ENCODE data around the gene SIN3A.
A peak's percentile ranks its signal among the peaks of the same experiment; 100 is the strongest.
"Not testable (repeated sequence)": the region's sequence is repeated elsewhere in the genome, so short reads cannot be mapped to it uniquely, and the experiment has no call there.

SIN3A gene

DNA sequence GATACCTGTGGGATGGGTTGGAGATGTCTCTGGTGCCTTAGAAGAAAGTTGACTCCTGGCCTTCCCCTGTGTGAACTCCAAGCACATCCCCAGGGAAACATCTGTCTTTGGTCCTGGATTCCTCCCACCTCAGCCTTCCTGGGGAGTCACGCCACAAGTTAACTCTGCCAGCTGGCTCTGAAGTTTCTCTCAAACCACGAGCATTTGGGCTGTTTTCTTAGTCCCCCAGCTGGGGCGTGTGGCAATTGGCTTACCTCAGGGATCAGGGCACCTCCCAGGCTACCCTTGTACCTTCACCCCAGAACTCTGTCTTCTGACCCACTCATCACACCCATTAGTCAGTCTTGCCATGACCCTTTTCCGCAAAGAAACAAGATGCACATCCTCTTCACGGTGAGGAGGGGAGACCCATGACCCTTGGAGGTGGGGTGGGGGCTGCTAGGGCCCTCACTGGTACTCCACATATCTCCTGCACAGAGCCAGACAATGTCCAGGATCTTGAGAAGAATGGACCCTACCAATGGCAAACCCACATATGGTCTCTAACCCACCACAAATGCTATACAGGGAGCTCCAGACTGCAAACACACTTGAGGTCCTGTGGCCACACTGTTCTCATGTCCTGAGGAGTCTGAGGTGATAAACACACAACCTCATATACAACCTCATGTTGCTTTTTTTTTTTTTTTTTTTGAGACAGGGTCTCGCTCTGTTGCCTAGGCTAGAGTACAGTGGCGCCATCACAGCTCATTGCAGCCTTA is 100.7 kb downstream of the SIN3A start:
- TF ChIP-seq POLR2A (IDR thresholded peaks at IDR 0.05; ENCODE audit: low read length), result no peak
- TF ChIP-seq GATA1 (IDR thresholded peaks at IDR 0.05; ENCODE audit: low read depth, low read length), result no peak
- DNase-seq, result no peak

DNA sequence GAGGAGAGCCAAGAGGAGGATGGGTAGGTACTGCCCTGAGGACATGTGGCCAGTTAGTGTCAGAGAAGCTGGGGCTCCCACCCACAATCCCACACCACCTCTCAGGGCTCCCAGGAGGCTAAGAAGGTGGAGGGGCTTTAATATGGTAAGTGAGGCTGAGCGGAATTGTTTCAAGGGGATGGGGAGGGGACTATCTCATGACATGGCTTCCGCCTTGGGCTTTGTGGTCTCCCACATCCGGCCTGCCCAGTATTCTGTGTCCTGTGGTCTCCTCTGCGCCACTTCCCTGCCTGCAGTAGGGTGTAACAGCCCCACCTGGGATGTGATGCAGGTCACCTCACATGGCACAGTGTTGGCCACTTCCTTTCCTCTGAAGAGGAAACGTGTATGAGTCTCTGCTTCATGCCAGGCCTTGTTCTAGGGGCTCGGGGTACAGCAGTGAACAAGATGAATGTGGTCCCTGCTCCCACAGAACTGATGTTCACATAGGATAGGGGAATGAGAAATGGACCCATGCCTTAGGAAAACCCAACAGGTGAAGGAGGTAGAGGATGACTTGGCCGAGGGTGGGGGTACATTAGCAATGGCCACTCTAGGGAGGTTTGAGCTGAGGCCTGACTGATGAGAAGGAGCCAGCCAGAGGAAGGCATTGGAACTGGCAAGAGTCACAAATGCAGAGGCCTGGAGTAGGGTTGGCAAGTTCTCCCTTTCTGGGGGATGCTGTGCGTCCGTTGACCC is 101.5 kb downstream of the SIN3A start:
- TF ChIP-seq POLR2A (IDR thresholded peaks at IDR 0.05; ENCODE audit: low read length) (peak; percentile 48), GATA1 (IDR thresholded peaks at IDR 0.05; ENCODE audit: low read depth, low read length) (no peak)
- DNase-seq, result no peak

DNA sequence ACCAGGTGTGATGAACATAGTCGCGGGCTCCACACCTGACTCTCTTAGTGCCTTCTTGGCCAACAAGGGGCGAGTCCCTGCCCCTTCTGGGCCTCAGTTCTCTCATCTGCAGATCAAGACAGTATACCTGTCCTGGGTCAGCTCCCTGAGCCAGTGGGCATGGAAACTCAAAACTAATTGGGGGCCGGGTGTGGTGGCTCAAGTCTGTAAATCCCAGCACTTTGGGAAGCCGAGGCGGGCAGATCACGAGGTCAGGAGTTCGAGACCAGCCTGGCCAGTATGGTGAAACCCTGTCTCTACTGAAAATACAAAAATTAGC is 102.2 kb downstream of the SIN3A start:
- not testable (repeated sequence) for DNase-seq

DNA sequence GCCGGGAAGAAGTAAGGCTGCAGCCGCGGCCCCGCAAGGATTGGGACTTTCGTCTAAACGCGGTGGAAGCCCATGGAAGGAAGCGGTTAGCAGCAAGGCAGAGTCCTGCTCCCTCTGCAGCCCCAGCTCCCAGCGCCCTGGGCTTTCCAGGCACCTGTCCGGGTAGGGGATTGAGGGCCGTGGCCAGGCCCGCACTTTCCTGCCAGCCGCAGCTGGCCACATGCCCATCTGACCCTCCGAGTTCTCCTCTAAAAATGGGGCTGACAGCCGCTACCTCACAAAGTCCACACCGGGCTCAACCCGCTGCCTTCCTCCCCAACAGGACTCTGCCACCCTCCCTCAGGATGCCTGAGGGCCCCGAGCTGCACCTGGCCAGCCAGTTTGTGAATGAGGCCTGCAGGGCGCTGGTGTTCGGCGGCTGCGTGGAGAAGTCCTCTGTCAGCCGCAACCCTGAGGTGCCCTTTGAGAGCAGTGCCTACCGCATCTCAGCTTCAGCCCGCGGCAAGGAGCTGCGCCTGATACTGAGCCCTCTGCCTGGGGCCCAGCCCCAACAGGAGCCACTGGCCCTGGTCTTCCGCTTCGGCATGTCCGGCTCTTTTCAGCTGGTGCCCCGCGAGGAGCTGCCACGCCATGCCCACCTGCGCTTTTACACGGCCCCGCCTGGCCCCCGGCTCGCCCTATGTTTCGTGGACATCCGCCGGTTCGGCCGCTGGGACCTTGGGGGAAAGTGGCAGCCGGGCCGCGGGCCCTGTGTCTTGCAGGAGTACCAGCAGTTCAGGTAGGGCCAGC is 102.7 kb downstream of the SIN3A start:
- TF ChIP-seq POLR2A (IDR thresholded peaks at IDR 0.05; ENCODE audit: low read length) (no peak), GATA1 (IDR thresholded peaks at IDR 0.05; ENCODE audit: low read depth, low read length) (no peak)
- no peak for DNase-seq

DNA sequence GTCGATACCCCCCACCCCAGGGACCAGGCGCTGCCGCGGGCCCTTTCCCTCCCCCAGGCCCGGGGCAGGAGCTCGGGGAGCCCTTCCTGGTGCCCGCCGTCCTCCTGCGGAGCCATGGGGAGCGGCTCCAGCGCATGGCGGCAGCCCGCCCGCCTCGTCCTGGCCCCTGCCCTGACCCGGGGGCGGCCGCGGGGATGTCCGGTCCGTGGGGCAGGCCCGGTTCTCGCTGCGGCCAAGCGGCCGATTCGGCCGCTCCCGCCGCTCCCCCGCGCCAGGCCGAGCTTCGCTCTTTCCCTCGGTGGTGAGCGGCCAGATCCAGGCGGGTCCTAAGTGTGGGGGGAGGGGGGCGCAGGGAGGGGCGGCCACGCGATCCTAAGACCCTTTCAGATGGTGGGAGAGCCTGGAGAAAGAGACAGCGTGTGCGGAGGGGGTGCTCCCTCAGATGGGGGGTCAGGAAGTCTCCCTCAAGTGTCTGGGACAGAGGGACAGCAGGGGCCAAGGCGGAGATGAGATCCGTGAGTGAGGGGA is 103.4 kb downstream of the SIN3A start:
- TF ChIP-seq GATA1 (IDR thresholded peaks at IDR 0.05; ENCODE audit: low read depth, low read length) (no peak), POLR2A (IDR thresholded peaks at IDR 0.05; ENCODE audit: low read length) (no peak)

DNA sequence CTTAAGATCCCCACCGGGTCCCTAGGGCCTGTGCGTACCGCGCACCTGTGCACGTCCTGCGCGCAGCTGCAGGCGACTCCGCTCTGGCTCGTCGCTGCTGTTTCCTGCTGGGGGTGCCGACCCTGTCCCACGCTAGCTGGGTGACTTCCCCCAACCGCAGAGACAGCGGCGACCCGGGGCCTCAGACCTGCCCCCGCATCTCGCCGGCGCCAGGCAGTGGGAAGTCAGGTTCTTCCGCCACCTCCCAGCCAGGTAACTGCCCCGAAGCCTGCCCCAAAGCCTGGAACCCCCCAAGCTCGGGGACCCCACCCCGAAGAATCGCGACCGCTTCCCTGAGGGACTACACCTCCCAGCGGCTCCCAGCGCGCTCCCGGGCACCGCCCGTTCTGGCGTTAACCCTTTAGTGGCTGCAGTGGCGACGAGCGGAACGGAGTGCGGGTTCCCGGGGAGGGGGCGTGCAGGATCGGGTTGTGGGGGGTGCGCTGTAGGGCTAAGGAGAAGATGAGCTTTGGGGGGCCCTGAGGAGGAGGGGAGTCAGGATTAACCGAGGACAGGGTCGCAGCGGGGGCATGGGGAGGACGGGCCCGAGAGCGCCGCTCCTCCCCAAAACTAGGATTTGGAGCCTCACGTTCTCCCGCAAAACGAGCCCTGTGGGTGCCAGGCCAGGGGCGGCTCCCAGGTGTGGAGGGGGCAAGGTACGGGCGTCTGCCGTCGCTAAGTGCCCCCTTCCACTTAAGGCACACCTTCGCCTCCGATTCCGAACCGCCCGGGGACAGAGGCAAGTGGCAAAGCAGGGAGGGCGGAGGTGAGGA is 104.1 kb downstream of the SIN3A start:
- DNase-seq, result peak in 1 of 2 experiments; percentile 37
- TF ChIP-seq POLR2A (IDR thresholded peaks at IDR 0.05; ENCODE audit: low read length) (no peak), GATA1 (IDR thresholded peaks at IDR 0.05; ENCODE audit: low read depth, low read length) (no peak)

More for the DNA sequence above, 103.4 kb downstream of the SIN3A start:
- no peak for DNase-seq

DNA sequence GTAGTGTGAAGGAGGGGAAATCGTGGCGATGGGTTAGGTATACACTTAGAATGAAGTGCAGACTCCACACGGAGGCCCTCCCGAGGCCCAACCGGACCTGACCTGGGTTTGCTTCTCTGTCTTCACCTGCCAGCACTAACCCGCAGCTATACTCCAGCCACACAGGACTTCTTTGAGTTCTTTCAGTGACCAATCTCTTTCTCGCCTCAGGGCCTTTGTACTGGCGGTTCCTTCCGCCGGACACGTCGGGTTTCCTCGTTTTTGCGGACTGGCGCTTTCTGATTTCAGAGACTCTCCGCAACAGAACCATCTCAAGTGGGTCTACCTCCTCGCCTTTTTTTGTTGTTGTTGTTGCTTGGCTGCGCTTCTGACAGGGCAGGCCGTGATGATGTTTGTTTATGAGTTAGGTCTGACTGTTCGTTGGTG is 104.7 kb downstream of the SIN3A start, which contains the start of gene NEIL1:
Gene NEIL1 (plus strand): TSS at position 244 of the 426 bp plus-strand sequence. CDS start 1,867 bp downstream, outside the sequence.
- no peak for DNase-seq
- TF ChIP-seq POLR2A (IDR thresholded peaks at IDR 0.05; ENCODE audit: low read length) (no peak), GATA1 (IDR thresholded peaks at IDR 0.05; ENCODE audit: low read depth, low read length) (no peak)

DNA sequence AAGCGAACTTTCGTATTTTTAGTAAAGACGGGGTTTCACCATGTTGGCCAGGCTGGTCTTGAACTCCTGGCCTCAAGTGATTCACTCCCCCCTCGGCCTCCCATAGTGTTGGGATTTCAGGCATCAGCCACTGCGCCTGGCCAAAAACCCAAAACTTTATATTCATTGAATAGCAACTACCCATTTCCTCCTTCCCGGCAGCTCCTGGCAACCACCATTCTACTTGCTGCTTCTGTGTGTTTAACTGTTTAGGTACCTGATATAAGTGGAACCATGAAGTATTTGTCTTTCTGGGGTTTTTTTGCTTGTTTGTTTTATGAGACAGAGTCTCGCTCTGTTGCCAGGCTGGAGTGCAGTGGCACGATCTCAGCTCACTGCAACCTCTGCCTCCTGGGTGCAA is 107.5 kb downstream of the SIN3A start:
- DNase-seq, result not testable (repeated sequence)

DNA sequence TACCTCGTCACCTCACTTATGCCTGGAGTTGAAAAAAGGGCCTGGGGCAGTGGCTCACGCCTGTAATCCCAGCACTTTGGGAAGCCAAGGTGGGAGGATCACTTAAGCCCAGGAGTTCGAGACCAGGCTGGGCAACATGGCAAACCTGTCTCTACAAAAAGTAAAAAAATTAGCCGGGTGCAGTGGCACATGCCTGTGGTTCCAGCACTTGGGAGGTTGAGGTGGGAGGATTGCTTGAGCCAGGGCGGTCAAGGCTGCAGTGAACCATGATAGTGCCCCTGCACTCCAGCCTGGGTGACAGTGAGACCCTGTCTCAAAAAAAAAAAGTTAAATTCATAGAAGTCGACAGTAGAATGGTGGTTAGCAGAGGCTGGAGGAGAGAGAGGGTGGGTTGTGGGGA is 109.3 kb downstream of the SIN3A start:
- DNase-seq, result no peak
- TF ChIP-seq POLR2A (IDR thresholded peaks at IDR 0.05; ENCODE audit: low read length) (no peak), GATA1 (IDR thresholded peaks at IDR 0.05; ENCODE audit: low read depth, low read length) (no peak)

DNA sequence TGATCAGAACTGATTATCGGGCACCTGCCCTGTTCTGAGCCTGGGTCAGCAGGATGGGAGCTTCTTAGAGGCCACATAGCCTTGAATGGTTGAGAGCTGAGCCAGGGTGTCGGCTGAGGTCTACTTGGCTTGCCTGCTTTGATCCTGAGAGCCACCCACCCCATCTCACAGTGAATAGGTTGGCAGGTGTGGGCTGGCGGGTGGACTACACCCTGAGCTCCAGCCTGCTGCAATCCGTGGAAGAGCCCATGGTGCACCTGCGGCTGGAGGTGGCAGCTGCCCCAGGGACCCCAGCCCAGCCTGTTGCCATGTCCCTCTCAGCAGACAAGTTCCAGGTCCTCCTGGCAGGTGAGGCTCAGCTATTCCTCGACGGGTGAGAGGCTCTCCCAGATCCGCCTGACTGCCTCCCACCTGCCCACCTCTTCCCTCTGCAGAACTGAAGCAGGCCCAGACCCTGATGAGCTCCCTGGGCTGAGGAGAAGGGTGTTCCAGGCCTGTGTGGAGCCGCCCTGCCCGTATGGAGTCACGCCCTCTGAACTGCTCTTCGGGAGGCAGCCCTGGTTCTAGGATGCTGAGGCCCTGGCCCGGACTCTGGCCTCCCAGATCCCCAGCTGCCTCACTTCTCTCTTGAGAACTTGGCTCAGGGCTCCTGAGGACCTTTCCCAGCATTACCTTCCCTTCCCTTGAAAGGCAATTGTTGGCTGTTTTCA is 111.8 kb downstream of the SIN3A start:
- no peak for TF ChIP-seq POLR2A (IDR thresholded peaks at IDR 0.05; ENCODE audit: low read length)
- TF ChIP-seq GATA1 (IDR thresholded peaks at IDR 0.05; ENCODE audit: low read depth, low read length), result no peak
- no peak for DNase-seq

DNA sequence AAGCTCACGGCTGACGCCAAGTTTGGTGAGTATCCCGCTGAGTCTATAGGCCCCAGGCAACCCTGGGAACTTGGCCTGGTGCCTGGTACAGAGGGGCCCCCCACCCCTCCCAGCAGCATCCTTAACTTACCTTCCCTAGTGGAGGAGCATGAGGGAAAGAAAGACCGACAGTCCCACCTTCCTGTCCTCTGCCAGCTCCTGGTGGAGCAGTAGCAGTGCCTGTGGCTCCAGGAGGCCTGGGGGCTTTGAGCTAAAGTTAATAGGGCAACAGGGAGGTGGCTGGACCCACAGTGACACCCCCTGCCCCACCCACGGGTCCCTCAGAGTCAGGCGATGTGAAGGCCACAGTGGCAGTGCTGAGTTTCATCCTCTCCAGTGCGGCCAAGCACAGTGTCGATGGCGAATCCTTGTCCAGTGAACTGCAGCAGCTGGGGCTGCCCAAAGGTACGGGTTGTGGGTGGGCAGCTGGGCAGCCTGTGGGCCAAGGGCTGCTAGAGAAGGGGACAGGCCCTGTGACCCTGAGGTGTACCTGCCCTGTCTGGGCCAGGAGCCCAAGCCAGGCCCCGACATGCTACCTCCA is 112.7 kb downstream of the SIN3A start:
- TF ChIP-seq GATA1 (IDR thresholded peaks at IDR 0.05; ENCODE audit: low read depth, low read length) (no peak), POLR2A (IDR thresholded peaks at IDR 0.05; ENCODE audit: low read length) (no peak)

DNA sequence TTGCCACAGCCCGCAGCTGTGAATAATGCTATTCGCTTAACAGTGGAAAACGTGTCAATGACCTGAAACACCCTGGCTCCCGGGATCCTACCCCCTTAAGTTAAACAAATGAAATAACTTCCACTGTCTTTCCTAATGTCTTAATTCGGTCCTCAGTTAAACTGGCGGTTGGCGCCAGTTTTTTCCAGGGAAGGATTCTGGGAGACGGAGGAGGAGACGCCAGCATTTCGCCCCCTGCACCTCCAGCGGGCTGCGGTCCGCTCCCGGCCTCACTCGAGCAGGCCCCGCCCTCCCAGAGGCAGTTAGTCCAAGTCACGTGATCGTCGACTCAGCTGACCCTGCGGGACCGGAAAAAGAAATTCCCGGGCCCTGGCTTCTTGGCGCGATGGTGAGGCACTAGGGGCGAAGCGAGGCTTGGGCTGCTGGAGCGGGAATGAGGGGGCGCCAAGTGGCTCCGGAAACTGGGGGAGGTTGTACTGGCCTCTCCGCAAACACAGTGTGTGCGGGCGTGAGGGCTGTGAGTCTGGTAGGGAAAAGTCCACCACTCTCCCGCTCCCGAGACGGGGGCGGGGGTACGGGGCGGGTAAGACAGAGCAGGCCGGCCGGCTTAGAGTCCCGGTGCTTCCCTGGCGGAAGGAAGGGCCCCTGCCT is 115.7 kb downstream of the SIN3A start, which contains the start of gene COMMD4:
Gene COMMD4 (plus strand): TSS at position 359 of the 651 bp plus-strand sequence. CDS start 27 bp downstream, at position 386.
- TF ChIP-seq GATA1 (IDR thresholded peaks at IDR 0.05; ENCODE audit: low read depth, low read length), result no peak
- TF ChIP-seq POLR2A (IDR thresholded peaks at IDR 0.05; ENCODE audit: low read length), result peak; percentile 73
- DNase-seq, result peak; percentile 94

More for the DNA sequence above, 112.7 kb downstream of the SIN3A start:
- DNase-seq, result no peak

All from erythroblast (primary cell).